Neutrophil (primary cell): ENCODE measurements around the gene PTGDR2.

Experiments
- H3K27ac ChIP-seq: fragments of 200-600 bp; sonication (generic); 2 replicates; pipeline ENCODE4 v1.5.1; 2016; ENCODE audit warnings: mild to moderate bottlenecking, moderate library complexity
- H3K27me3 ChIP-seq: fragments of 200-600 bp; sonication (generic); 2 replicates; pipeline ENCODE4 v1.6.0; 2016; ENCODE audit warnings: mild to moderate bottlenecking
- H3K36me3 ChIP-seq: fragments of 200-600 bp; sonication (generic); 2 replicates; pipeline ENCODE4 v1.5.1; 2017
- H3K4me1 ChIP-seq, 2 experiments: fragments of 200-600 bp in 1 of 2; sonication (generic) in 1 of 2; 1 replicate in 1 of 2; 2 replicates in 1 of 2; pipeline versions ENCODE4 v1.5.1 to v1.6.1; 2013 to 2016; ENCODE audit warnings: low read depth in 1 of 2, low read length in 1 of 2, mild to moderate bottlenecking in 1 of 2, moderate library complexity in 1 of 2; ENCODE audit not compliant: control insufficient read depth in 1 of 2, insufficient read depth in 1 of 2
- H3K4me3 ChIP-seq, 2 experiments: fragments of 200-600 bp in 1 of 2; sonication (generic) in 1 of 2; 1 replicate in 1 of 2; 2 replicates in 1 of 2; pipeline ENCODE4 v1.5.1; 2013 to 2016; ENCODE audit warnings: low read depth in 1 of 2, low read length in 1 of 2, mild to moderate bottlenecking in 1 of 2, moderate library complexity in 1 of 2
- H3K9me3 ChIP-seq: fragments of 200-600 bp; sonication (generic); 2 replicates; pipeline ENCODE4 v1.5.1; 2016
- CTCF ChIP-seq: fragments of 200-600 bp; sonication (generic); IDR thresholded peaks from 2 replicates; pipeline ENCODE4 v1.5.1; 2016; ENCODE audit warnings: antibody characterized with exemption

The PTGDR2 gene

GRCh38 chr11:60809691-60810090, 46.1 kb downstream of the PTGDR2 start:
- no peaks in the 10 kb centered on the region for H3K9me3 ChIP-seq
- H3K27ac ChIP-seq: no peak overlapping the region
- no peak overlapping the region for H3K4me3 ChIP-seq
- H3K4me1 ChIP-seq: no peaks in the 10 kb centered on the region
- no peak for TF ChIP-seq CTCF
- H3K27me3 ChIP-seq: peaks cover 17% of the 10 kb centered on the region
- H3K36me3 ChIP-seq: no peaks in the 10 kb centered on the region

GRCh38 chr11:60809249-60809648, 46.5 kb downstream of the PTGDR2 start:
- no peak for TF ChIP-seq CTCF
- peaks cover 17% of the 10 kb centered on the region for H3K27me3 ChIP-seq
- no peak overlapping the region for H3K27ac ChIP-seq
- H3K4me1 ChIP-seq: no peaks in the 10 kb centered on the region
- H3K9me3 ChIP-seq: no peaks in the 10 kb centered on the region
- no peaks in the 10 kb centered on the region for H3K36me3 ChIP-seq
- no peak overlapping the region for H3K4me3 ChIP-seq

GRCh38 chr11:60803273-60803936, 52.3 kb downstream of the PTGDR2 start:
- no peaks in the 10 kb centered on the region for H3K9me3 ChIP-seq
- H3K4me3 ChIP-seq: no peak overlapping the region
- H3K27ac ChIP-seq: no peak overlapping the region
- peaks cover 5% of the 10 kb centered on the region for H3K27me3 ChIP-seq
- no peak for TF ChIP-seq CTCF
- H3K4me1 ChIP-seq: no peaks in the 10 kb centered on the region
- H3K36me3 ChIP-seq: no peaks in the 10 kb centered on the region

- Histone ChIP-seq H3K9me3 (no peaks in the 10 kb centered on the region), H3K4me1 (no peaks in the 10 kb centered on the region), H3K27ac (no peak overlapping the region), H3K36me3 (no peaks in the 10 kb centered on the region), H3K27me3 (peaks cover 5% of the 10 kb centered on the region), H3K4me3 (no peak overlapping the region)
- TF ChIP-seq CTCF: no peak
Measured at GRCh38 chr11:60801194-60801593, 54.6 kb downstream of the PTGDR2 start.
